CD4-positive, alpha-beta T cell treated with Interleukin-4 for 4 hours (primary cell): Measurements from ENCODE around the gene ZNF165.
A peak's percentile ranks its signal among the peaks of the same experiment; 100 is the strongest.
"Not testable (repeated sequence)": the region's sequence is repeated elsewhere in the genome, so short reads cannot be mapped to it uniquely, and the experiment has no call there.

ENCODE experiments used
- DNase-seq: peaks from one replicate; pipeline ENCODE4 v3.0.0-alpha.2; 2020

The ZNF165 gene

DNA sequence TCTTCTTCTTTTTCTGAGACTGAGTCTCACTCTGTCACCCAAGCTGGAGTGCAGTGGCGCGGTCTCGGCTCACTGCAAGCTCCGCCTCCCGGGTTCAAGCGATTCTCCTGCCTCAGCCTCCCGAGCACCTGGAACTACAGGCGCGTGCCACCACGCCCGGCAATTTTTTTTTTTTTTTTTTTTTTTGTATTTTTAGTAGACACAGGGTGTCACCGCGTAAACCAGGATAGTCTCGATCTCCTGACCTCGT, at the start of gene ZNF165:
ZNF165 (plus strand) TSS at position 188 of the 250 bp plus-strand sequence. CDS start 4,913 bp downstream, outside the sequence.
- DNase-seq = not testable (repeated sequence)

DNA sequence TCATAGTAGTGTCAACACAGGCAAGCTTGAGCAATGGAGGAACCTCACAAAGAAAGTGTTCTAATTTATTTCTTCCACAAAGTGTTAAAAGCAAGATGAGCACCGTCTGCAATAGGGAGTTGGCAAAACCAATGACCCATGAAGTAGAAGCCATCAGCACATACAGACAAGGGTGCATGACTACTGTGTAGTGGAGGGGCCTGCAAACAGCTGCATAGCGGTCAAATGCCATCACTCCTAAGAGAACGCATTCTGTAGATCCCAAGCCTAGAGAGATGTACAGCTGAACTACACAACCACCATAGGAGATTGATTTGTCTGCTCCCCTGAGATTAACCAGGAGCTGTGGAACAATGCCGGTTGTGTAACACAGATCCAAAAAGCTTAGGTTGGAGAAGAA, 26.8 kb upstream of the ZNF165 start:
- no peak for DNase-seq

DNA sequence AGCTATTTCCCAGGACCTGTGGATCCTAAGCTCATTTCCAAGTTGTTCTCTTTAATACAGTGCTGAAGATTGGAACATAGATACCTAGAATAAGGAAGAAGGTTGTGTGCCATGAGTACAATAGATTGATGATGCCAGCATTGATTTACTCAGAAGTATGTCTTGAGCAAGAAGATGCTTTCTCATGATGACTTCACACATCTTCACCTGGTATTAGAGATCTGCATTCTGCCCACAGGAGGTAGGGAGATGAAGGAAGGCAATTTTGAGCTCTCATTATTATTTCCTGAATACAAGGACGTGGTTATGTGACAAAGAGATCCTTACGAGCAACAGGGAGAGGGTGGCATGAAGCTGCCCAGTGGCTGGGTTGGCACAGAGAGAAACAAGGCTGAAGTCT, 20.0 kb upstream of the ZNF165 start:
- no peak for DNase-seq

DNA sequence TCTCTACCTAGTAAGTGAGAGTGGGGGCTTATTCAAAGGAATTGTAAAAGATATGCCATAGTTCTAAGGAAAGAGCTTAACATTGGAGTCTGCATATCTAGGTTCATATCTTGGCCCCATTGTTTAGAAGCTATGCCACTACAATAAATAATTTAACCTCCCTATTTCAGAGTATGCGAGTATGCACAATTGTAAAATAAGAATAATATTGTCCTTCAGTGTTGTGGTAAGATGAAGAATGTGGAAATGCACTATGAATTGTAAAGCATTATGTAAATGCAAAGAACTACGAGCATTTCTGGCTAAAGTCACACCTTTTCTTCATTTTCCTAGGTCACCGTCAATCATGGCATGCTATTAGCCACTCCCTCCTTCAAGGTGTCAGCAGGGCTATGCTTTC, 16.1 kb upstream of the ZNF165 start:
- DNase-seq = no peak

DNA sequence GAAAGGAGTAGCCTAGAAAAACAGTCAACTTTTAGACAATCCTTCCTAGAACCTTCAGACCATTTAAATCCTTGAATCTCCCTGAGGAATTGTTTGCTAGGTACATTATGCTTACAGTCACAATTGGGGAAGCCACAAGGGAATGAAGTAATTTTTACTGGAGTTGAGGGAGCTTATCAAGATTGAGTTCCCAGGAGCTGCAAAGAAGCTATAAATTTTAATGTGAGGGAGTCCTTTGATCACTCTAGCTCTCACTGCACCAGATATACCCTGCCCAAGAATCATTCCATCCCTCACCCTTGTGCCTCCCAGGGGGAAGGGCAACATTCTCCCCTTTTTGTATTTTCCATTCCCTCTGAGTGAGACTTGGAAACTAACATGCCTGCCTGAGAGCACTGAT, 12.3 kb upstream of the ZNF165 start:
- DNase-seq = no peak

DNA sequence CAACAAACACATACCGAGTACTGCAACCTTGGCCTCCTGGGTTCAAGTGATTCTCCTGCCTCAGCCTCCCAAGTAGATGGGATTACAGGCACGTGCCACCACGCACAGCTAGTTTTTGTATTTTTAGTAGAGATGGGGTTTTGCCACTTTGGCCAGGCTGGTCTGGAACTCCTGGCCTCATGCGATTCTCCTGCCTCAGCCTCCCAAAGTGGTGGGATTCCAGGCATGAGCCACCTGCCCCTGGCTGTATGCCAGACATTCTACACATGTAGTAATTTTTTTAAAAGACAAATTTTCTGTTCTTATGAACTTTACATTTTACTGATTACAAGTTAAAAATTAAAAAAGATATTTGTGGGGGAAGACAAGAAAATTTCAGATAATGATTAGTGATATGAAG, 9.4 kb upstream of the ZNF165 start:
- not testable (repeated sequence) for DNase-seq

DNA sequence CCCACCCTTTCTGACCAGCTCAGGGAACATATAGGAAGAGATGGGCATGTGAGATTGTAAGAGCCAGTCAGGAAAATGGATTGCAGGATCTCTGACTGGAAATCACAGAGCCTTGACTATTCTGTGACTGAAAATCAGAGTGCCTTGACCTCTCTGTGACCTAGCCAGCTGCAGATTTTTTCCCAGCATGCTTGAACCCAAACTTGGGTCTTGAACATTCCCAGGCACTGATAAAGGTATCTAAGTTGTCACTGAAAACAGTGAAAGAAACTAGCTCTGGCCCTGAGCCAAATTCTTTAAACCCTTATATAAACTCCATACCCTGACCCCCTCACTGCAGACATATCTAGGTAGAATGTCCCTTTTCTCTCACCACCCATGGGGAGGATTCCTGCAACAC, 2.3 kb upstream of the ZNF165 start:
- no peak for DNase-seq

DNA sequence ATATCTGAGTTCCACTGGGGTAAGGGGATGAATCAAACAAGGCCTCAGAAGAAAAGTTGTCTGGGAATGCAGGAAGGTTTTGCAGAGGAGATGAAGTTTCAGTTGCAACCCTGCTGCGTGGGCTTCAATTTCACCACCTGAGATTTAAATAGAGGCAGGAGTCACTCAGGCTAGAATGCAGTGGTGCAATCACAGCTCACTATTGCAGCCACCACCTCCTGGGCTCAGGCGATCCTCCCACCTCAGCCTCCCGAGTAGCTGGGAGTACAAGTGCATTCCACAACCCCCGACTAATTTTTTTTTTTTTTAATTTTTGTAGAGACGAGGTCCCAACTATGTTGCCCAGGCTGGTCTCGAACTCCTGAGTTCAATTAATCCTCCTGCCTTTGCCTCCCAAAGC, 1.5 kb upstream of the ZNF165 start:
- DNase-seq = no peak

DNA sequence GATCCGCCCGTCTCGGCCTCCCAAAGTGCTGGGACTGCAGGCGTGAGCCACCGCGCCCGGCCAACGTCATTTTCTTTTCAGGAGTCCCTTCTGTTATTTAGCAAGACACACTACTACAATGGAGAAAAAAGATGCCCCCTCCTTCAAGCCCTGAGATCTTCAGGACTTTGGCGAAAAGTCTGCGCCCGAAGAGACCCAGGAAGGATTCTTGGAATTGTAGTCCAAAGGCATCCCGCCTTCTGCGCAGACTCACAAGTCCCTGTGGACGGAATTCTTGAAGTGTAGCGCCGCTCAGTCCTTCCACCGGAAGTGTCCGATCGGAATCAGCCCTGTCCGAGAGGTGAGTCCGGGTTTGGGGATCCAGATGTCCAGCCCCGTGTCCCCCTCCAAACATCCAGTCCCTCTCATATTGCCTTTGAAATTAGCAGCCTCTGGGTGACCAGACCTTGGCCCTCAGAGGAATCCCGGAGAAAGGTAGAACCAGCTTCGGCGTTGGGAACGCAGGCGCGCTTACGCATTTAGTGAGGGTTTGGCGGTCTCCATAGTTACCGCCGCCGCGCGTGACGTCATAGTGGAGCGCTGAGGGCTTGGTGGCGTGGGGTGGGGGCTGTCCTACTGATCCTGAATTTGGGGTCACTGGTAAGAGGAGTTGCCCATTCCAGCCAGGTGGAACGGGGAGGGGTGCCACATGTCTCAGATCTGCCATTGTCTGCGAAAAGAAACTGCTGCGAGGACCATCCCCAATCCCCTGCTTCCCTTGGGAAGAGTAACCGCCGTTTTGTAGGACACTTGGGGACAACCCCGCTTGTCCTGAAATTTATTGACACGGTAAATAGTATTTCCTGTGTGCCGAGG, 490 bp downstream of the ZNF165 start:
- peak; percentile 95 for DNase-seq

DNA sequence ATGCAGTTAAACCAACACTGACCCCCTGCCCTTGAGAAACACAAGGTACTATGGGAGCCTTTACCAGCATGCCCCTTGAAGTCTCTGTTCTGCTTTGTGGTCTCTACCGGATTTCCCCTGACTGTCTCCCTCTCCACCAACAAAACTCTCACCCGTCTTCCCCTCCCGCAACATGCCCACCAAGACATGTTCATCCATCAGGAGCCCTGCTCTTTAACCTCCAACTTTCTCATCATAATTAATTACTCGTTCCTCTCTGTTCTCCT, 1.1 kb downstream of the ZNF165 start:
- peak; percentile 49 for DNase-seq

DNA sequence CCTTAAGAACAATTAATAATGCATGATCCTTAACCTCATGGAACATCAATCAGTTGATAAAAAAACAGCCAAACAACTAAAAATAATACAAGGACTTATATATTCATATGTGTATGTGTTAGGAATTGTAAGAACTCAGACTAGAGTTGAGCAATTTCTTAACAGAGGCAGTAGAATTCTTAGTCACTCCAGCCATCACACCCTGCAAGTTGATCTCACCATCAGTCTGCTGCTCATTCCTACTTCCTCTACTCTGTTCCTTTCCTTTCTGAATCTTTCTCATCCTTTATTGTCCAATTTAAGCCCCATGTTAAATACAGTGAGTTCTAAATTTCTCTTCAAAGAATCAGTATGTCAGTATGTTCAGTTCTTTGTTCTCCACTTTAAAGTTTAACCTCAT, 2.6 kb downstream of the ZNF165 start:
- DNase-seq = no peak

DNA sequence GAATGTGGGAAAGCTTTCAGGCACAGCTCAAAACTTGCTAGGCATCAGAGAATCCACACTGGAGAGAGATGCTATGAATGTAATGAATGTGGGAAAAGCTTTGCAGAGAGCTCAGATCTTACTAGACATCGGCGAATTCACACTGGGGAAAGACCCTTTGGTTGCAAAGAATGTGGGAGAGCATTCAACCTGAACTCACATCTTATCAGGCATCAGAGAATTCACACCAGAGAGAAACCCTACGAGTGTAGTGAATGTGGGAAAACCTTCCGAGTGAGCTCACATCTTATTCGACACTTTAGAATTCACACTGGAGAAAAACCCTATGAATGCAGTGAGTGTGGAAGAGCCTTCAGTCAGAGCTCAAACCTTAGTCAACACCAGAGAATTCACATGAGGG, 8.7 kb downstream of the ZNF165 start:
- no peak for DNase-seq

DNA sequence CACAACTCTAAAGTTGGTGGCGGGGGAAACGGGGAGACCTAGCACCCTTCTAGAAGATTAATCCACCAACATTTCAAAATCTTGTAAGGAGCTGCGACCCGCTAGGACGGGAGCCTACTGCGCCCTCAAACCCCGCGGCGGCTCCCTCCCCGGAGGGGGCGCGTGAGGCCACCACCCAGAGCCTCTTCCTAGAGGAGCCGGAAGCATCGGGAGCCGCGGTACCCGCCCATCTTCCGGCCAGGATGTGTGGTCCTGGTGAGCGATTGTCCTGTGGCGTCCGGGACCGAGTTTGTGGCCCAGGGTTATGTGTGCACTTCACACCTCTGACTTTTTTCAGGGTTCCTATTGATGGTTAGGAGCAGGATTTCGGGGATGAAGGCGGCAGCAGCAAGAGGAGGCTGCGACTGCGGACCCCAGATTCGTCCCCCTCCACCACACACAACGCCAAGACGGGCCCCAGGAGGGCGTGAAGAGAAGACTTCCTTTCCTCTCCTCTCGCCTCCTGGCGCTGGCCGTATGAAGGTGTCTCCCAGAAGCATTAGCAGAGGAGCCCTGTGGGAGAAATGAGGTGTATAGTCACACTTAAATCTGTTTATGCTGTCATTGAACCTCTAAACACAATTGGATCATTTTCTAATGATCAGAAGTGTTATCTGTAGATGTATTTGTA, 10.7 kb downstream of the ZNF165 start:
- no peak for DNase-seq

DNA sequence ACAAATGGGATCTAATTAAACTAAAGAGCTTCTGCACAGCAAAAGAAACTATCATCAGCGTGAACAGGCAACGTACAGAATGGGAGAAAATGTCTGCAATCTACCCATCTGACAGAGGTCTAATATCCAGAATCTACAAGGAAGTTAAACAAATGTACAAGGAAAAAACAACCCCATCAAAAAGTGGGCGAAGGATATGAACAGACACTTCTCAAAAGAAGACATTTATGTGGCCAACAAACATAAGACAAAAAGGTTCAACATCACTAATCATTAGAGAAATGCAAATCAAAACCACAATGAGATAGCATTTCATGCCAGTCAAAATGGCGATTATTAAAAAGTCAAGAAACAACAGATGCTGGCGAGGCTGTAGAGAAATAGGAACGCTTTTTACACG, 21.9 kb downstream of the ZNF165 start:
- DNase-seq = not testable (repeated sequence)

DNA sequence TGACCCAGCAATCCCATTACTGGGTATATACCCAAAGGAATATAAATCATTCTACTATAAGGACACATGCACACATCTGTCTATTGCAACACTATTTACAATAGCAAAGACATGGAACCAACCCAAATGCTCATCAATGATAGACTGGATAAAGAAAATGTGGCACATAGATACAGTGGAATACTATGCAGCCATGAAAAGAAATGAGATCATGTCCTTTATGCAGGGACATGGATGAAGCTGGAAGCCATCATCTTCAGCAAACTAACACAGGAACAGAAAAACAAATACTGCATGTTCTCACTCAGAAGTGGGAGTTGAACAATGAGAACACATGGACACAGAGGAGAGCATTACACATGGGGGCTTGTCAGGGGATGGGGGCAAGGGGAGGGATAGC, 22.3 kb downstream of the ZNF165 start:
- DNase-seq = not testable (repeated sequence)

DNA sequence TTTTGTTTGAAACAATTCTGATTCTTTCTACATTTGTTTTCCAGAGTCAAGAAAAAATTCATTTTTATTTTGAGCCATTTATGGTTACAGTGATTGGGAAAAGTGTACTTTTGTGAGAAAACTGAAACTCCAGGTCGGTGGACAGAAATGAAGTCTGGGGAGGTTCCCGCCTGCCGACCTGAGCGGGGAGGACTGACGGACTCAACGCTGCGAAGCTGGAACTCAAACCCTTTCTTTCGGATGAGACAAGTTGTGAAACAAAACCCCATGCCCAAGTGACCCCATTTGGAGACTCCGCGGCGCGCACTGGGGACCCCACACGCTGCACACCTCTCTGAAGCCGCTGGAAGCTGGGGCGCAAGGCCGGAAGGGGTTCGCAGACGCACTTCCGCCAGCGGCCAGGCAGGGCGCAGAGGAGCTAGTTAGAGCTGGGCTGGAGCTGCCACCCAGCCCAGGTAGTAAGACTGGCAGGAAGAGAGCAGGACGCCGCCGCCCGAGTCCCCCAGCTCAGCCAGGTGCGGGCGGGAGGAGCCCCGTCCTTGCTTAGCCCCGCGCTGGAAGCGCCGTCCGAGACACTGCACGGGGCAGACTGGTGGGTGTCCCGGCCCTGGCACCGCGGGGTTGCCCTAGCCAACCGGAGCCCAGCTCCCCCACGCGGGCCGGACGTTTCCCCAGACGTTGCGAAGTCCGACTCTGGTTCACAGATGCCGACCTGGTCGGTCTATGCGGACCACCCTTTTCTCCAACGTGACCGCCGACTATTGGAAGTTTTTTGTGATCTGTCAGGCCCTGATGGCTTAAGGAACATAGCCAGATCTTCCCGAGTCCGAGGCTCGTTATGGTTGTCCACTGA, 24.2 kb downstream of the ZNF165 start:
- peak; percentile 84 for DNase-seq

DNA sequence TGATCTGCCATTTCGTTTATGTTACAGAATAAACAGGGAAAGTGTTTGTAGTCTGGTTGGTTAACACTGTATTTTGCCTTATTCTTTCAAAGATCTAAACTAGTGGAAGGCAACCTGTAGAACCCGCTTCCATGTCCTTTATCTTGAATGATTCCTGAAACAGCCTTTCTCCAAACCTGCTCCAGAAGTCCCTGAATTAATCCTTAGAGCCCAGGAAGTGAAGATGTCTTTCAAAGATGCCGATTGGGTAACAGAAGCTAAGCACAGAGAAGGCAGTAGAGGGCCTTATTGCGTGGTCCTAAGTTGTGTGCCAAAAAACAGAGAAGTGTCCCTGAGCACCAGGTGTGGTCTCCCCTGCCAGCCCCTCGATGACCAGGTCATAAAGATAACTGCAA, 24.9 kb downstream of the ZNF165 start:
- DNase-seq = no peak

DNA sequence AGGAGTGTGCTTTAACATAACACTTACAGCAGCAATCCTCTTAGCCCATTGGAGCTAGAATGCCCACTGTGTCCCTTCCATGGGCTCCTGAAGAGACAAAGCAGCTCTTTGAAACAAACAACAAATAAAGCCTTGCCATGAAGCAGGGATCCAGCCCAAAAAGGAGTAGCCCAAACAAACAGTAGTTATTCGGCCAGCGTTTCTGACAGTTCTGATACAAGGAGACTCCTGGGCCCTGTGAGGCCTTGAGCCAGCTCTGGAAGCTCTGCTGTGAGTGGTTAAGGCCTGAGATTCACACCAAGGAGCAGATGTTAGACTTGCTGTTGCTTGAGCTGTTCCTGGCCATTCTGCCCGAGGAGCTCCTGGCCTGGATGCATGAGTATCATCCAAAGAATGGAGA, 27.1 kb downstream of the ZNF165 start:
- no peak for DNase-seq

DNA sequence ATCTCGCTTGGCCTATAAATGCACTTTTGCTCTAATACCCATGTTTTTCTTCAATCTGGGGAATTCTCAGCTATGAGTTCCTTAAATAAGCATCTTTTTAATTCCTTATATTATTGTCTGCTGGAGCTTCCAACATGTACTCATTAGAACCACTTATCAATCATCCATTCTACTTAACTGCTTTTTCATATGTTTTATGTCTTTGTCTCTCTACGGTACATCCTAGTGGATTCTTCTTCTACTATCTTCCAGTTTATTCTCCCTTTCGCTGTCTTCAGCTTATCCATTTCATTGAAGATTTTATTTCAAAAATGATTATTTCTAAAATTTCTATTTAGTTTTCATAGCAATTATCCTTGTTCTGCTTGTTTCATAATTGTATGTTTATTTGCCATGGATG, 31.6 kb downstream of the ZNF165 start:
- DNase-seq = no peak

DNA sequence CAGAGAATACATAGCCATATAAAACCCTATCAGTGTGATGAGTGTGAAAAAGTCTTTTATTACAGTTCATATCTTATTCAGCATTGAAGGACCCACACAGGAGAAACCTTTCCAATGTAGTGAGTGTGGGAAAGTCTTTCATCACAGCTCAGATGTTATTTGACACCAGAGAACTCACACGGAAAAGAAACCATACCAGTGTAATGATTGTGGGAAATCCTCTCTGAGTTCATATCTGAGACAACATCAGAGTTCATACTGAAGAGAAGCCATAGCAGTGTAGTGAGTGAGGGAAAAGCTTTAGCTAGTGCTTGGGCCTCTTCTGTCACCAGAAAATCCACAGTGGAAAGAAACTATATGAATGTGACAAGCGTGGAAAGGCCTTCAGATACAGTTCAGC, 35.4 kb downstream of the ZNF165 start:
- no peak for DNase-seq

DNA sequence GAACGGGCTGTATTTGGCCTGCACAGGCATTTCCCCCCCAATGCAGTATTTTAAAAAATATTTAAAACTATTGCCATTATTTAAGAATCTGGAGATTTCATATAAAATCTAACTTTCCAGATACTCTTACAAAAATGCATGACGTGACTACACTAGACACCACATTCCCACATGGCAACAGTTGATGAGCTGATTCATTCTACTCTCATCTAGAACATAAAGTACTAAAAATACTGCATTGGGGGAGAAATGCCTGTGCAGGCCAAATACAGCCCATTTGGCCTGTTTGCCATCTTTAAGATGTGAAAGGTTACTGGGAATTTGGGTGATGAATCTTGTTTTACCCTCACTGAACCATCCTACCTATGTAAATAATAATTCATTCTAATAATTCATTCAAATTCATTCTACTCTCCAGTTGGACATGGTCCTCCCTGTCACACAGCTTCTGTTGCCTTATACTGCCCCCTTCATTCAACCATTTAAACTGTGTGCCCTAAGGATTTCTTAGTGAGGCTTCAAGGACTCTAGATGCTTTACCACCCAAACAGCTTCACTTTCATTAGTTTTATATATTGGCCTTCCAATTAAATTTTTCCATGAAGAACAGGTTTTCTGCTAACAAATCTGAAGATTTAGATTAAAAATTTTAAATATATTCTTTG, 37.1 kb downstream of the ZNF165 start:
- no peak for DNase-seq

DNA sequence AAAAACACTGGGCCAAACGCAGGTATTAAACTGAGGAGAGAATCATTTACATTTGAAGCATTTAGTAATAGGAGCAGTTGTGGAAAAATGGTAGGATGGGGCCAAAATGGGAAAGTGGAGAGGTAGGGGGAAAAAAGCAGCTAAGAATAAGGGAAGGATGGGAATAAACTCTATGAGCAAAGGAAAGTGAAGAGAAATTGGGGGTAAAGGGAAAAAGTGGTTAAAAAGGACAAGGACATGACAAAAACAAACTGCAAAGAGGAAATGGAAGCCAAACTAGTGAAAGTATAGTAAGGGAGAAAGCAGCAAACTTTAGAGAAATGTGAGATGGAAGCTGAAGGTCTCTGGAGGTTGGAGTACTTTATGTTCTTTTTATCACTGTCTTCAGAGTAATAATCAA, 37.8 kb downstream of the ZNF165 start:
- DNase-seq = no peak

DNA sequence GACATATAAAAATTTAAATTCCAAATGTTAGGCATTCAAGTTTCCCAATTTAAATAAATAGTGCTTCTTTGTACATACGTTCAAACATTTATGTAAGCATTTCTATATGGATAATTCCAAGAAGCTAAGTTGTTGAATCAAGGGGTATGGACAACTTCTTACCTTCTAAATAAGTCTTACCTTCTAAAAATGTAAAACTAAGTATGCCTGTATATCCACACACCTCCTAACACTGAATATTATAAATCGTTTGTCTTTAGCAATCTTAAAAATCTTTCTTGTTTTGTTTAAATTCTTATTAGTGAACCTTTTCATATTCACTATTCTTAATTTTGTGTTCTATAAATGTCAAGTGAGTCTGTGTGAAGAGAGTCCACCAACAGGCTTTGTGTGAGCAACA, 41.5 kb downstream of the ZNF165 start:
- DNase-seq = no peak

DNA sequence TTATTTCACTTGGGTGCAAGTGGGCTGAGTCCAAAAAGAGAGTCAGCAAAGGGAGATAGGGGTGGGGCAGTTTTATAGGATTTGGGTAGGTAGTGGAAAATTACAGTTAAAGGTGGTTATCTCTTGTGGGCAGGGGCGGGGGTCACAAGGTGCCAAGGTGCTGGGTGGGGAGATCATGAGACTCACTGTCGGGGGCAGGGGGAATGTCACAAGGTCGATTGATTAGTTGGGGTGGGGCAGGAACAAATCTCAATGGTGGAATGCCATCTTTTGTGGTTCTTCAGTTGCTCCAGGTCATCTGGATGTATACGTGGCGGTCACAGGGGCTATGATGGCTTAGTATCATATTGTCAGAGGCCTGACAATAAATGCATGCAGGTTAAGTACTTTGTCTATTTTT, 41.9 kb downstream of the ZNF165 start:
- not testable (repeated sequence) for DNase-seq
